Liver (tissue), 9 donors: ENCODE data around the gene METTL17. TPM values are rescaled to one million over a fixed set of nuclear protein-coding genes. Genes with fewer than 3 reads are reported as not detected.

Experiments used
- DNase-seq: peaks from one replicate; pipeline ENCODE4 v3.0.0-alpha.2; 2017; ENCODE audit warnings: low spot score
- H3K27ac ChIP-seq, 2 donors: one replicate each; pipeline ENCODE4 v1.7.0; 2013; ENCODE audit warnings: inconsistent platforms in 2 of 2, low read length in 2 of 2, control low read depth in 1 of 2, low read depth in 1 of 2, mild to moderate bottlenecking in 1 of 2
- H3K27me3 ChIP-seq, 4 donors: one replicate each; pipeline versions ENCODE4 v1.6.1 to v1.7.0; 2013; ENCODE audit warnings: low read length in 3 of 4, inconsistent platforms in 1 of 4, mild to moderate bottlenecking in 1 of 4, moderate library complexity in 1 of 4; ENCODE audit not compliant: control insufficient read depth in 4 of 4, insufficient read depth in 4 of 4
- H3K36me3 ChIP-seq, 4 donors: one replicate each; pipeline versions ENCODE4 v1.6.1 to v1.7.0; 2013; ENCODE audit warnings: low read length in 3 of 4, mild to moderate bottlenecking in 3 of 4, low read depth in 1 of 4, moderate library complexity in 1 of 4; ENCODE audit not compliant: control insufficient read depth in 4 of 4, insufficient read depth in 3 of 4
- H3K4me1 ChIP-seq, 4 donors: one replicate each; pipeline versions ENCODE4 v1.6.1 to v1.7.0; 2013; ENCODE audit warnings: low read length in 3 of 4, mild to moderate bottlenecking in 3 of 4, moderate library complexity in 1 of 4; ENCODE audit not compliant: control insufficient read depth in 4 of 4, insufficient read depth in 4 of 4
- H3K4me3 ChIP-seq, 3 donors: one replicate each; pipeline versions ENCODE4 v1.6.1 to v1.7.0; 2013; ENCODE audit warnings: low read length in 3 of 3, control low read depth in 1 of 3, low read depth in 1 of 3, mild to moderate bottlenecking in 1 of 3
- H3K9ac ChIP-seq, 2 donors: one replicate each; pipeline ENCODE4 v1.7.0; 2013; ENCODE audit warnings: low read length in 2 of 2, mild to moderate bottlenecking in 2 of 2, moderate library complexity in 2 of 2, control low read depth in 1 of 2, low read depth in 1 of 2
- H3K9me3 ChIP-seq, 4 donors: one replicate each; pipeline versions ENCODE4 v1.6.1 to v1.7.0; 2013; ENCODE audit warnings: low read length in 3 of 4; ENCODE audit not compliant: control insufficient read depth in 4 of 4
- ATF3 ChIP-seq: IDR thresholded peaks from 2 replicates; pipeline ENCODE4 v1.6.1; 2016; ENCODE audit warnings: antibody characterized with exemption
- EGR1 ChIP-seq, 2 donors: IDR thresholded peaks; 2 replicates each; pipeline ENCODE4 v1.6.1; 2016 to 2018; ENCODE audit warnings: antibody characterized with exemption in 2 of 2, low read depth in 2 of 2
- FOXA1 ChIP-seq: IDR thresholded peaks from 2 replicates; pipeline ENCODE4 v1.6.1; 2016; ENCODE audit warnings: antibody characterized with exemption
- FOXA2 ChIP-seq: IDR thresholded peaks from 2 replicates; pipeline ENCODE4 v1.6.1; 2016; ENCODE audit warnings: antibody characterized with exemption
- GABPA ChIP-seq, 2 donors: IDR thresholded peaks in 1 of 2; conservative IDR thresholded peaks in 1 of 2; 2 replicates each; pipeline ENCODE4 v1.6.1; 2016; ENCODE audit warnings: antibody characterized with exemption in 2 of 2, mild to moderate bottlenecking in 1 of 2, moderate library complexity in 1 of 2
- HNF4A ChIP-seq, 2 donors: conservative IDR thresholded peaks; 2 replicates each; pipeline ENCODE4 v1.6.1; 2016; ENCODE audit warnings: antibody characterized with exemption in 2 of 2, mild to moderate bottlenecking in 2 of 2
- HNF4G ChIP-seq: IDR thresholded peaks from 2 replicates; pipeline ENCODE4 v1.6.1; 2016; ENCODE audit warnings: antibody characterized with exemption
- JUND ChIP-seq, 2 donors: IDR thresholded peaks; 2 replicates each; pipeline ENCODE4 v1.6.1; 2016; ENCODE audit warnings: antibody characterized with exemption in 2 of 2
- NR2F2 ChIP-seq: IDR thresholded peaks from 2 replicates; pipeline ENCODE4 v1.6.1; 2016; ENCODE audit warnings: antibody characterized with exemption
- RAD21 ChIP-seq, 2 donors: IDR thresholded peaks; 2 replicates each; pipeline ENCODE4 v1.6.1; 2016; ENCODE audit warnings: antibody characterized with exemption in 2 of 2, mild to moderate bottlenecking in 2 of 2
- REST ChIP-seq: IDR thresholded peaks from 2 replicates; pipeline ENCODE4 v1.6.1; 2016; ENCODE audit warnings: antibody characterized with exemption, mild to moderate bottlenecking
- RXRA ChIP-seq, 2 donors: IDR thresholded peaks; 2 replicates each; pipeline ENCODE4 v1.6.1; 2017 to 2018; ENCODE audit warnings: antibody characterized with exemption in 2 of 2, mild to moderate bottlenecking in 1 of 2
- SP1 ChIP-seq: IDR thresholded peaks from 2 replicates; pipeline ENCODE4 v1.6.1; 2018; ENCODE audit warnings: antibody characterized with exemption, mild to moderate bottlenecking
- TAF1 ChIP-seq: conservative IDR thresholded peaks from 2 replicates; pipeline ENCODE4 v1.6.1; 2016; ENCODE audit warnings: antibody characterized with exemption, mild to moderate bottlenecking
- YY1 ChIP-seq: IDR thresholded peaks from 2 replicates; pipeline ENCODE4 v1.6.1; 2016; ENCODE audit warnings: antibody characterized with exemption, mild to moderate bottlenecking
- WGBS: extraction: QIAGEN DNeasy Blood & Tissue Kit; methylation state at CpG from one replicate; pipeline ENCODE4 v1.1.7; 2013; 5-methylcytosine and 5-hydroxymethylcytosine counted together
- polyA plus RNA-seq, 2 donors: library from polyadenylated mRNA; stranded (reverse) in 1 of 2; unstranded in 1 of 2; fragments of 200-250 nt in 1 of 2; fragments of >200 nt in 1 of 2; fragmentation: Nextera tagmentation in 1 of 2; extraction: Ambion mirVana in 1 of 2; gene quantifications; one replicate each; pipeline versions ENCODE4 v1.2.1 to v1.2.3, GENCODE V29; 2013 to 2015
- total RNA-seq, 2 donors: library from RNA; depleted of rRNA; stranded (reverse); fragments of >200 nt; gene quantifications; one replicate each; pipeline ENCODE4 v1.2.3, GENCODE V29; 2014
- TF ChIP-seq, protein P1 (sequence below): IDR thresholded peaks from 2 replicates; pipeline ENCODE4 v1.6.1; 2016; ENCODE audit warnings: antibody characterized with exemption
- TF ChIP-seq, protein P2 (sequence below): fragments of 150-350 bp; IDR thresholded peaks from 2 replicates; pipeline ENCODE4 v1.5.1; 2017; ENCODE audit warnings: improper control_type of control experiment, low read depth, low read length; ENCODE audit not compliant: missing input control
- TF ChIP-seq, protein P3 (sequence below): IDR thresholded peaks from 2 replicates; pipeline ENCODE4 v1.6.1; 2016; ENCODE audit warnings: antibody characterized with exemption
- donor health status: healthy.
- donor health status: healthy.
- donor health status: healthy.
- donor health status: healthy.
- donor health status: healthy.

Gene METTL17
- total and polyA plus RNA-seq, 4 donors = 31.0 to 64.8 (median 47.3) TPM

DNA sequence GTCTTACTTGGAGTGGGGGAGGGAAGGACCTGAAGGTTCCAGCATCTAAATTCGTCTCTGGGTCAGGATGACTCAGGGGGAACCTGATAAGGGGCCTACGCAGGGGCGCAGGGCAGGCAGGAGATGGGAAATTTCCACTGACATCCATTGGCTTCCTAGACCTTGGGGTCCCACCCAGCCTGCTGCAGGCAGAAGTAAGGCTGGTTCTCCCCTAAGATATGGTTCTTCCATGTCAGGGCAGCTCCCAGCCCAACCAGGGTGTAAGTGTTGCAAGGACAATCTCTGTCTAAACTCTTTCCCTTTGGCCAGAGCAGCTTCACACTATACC, 37.2 kb downstream of the METTL17 start:
- H3K9ac ChIP-seq = no peak overlapping the region
- 72% methylated on average over 3 of the region's 3 CpGs for WGBS
- H3K27me3 ChIP-seq = no peaks in the 10 kb centered on the region
- no peaks in the 10 kb centered on the region for H3K9me3 ChIP-seq
- H3K4me3 ChIP-seq = no peak overlapping the region
- peak overlapping the region in 1 of 2 donors; percentile 87 for H3K27ac ChIP-seq
- H3K36me3 ChIP-seq = peaks cover 0 to 18% (median 4%) of the 10 kb centered on the region in 4 donors
- no peak for DNase-seq
- TF ChIP-seq GABPA (IDR thresholded peaks at IDR 0.05 in 1 of 2, conservative IDR thresholded peaks at IDR 0.05 in 1 of 2) (no peak), NR2F2 (no peak), FOXA1 (no peak), JUND (IDR thresholded peaks at IDR 0.05) (no peak), FOXA2 (no peak), SP1 (no peak), ATF3 (no peak), TAF1 (no peak), YY1 (no peak)
- TF ChIP-seq, protein P1, sequence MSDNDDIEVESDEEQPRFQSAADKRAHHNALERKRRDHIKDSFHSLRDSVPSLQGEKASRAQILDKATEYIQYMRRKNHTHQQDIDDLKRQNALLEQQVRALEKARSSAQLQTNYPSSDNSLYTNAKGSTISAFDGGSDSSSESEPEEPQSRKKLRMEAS = no peak
- TF ChIP-seq, protein P2, sequence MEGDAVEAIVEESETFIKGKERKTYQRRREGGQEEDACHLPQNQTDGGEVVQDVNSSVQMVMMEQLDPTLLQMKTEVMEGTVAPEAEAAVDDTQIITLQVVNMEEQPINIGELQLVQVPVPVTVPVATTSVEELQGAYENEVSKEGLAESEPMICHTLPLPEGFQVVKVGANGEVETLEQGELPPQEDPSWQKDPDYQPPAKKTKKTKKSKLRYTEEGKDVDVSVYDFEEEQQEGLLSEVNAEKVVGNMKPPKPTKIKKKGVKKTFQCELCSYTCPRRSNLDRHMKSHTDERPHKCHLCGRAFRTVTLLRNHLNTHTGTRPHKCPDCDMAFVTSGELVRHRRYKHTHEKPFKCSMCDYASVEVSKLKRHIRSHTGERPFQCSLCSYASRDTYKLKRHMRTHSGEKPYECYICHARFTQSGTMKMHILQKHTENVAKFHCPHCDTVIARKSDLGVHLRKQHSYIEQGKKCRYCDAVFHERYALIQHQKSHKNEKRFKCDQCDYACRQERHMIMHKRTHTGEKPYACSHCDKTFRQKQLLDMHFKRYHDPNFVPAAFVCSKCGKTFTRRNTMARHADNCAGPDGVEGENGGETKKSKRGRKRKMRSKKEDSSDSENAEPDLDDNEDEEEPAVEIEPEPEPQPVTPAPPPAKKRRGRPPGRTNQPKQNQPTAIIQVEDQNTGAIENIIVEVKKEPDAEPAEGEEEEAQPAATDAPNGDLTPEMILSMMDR = no peak
- peaks cover 3 to 36% (median 27%) of the 10 kb centered on the region in 4 donors for H3K4me1 ChIP-seq

DNA sequence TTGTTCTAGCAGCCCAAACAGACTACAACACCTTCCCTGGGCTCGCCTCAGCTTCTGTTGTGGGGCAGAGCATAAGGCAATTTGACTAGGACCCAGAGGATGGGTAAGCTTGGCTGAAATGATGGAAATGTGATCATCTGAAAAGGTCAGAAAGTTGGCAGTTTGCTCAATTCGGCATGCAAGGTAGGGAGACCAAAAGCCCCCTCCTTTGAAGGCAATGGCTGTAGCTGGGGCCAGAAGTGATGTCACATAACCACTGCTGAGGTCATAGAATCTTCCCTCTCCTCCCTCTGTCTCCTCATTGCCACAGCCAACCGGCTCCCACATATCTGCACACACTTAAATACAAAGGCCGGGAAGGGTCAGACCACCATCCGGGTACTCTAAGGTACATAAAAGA, 40.1 kb downstream of the METTL17 start, which contains the start of gene TPPP2:
TSS of gene TPPP2 (plus strand) at position 301 of the 400 bp plus-strand sequence. CDS start 365 bp downstream, outside the sequence.
- 95% methylated on average over 5 of the region's 5 CpGs for WGBS
- DNase-seq = no peak
- no peaks in the 10 kb centered on the region for H3K27me3 ChIP-seq
- TF ChIP-seq TAF1 = no peak
- no peak for TF ChIP-seq FOXA1
- no peak for TF ChIP-seq NR2F2
- TF ChIP-seq RXRA (IDR thresholded peaks at IDR 0.05) = no peak
- no peak for TF ChIP-seq FOXA2
- no peaks in the 10 kb centered on the region for H3K9me3 ChIP-seq
- peaks cover 3 to 10% (median 6%) of the 10 kb centered on the region in 4 donors for H3K4me1 ChIP-seq
- no peak within 1 kb of the TSS for H3K4me3 ChIP-seq
- peaks cover 0 to 14% (median 3%) of the 10 kb centered on the region in 4 donors for H3K36me3 ChIP-seq
- no peak within 1 kb of the TSS for H3K9ac ChIP-seq
- H3K27ac ChIP-seq = no peak within 1 kb of the TSS

DNA sequence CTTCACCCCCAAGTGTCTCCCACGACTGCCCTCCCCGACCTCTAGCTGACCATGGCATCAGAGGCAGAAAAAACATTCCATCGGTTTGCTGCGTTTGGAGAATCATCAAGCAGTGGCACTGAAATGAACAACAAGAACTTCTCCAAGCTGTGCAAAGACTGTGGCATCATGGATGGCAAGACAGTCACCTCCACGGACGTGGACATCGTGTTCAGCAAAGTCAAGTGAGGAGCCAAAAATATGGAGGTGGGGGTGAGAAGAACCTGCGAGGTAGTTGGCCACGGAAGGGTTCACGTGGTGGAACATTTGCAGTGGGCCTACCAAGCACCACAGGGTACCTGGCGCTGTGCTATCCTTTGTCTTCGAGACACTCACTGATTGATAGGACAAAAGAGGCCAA, 40.8 kb downstream of the METTL17 start:
- no peak overlapping the region for H3K4me3 ChIP-seq
- no peak overlapping the region for H3K27ac ChIP-seq
- peaks cover 3 to 7% (median 4%) of the 10 kb centered on the region in 4 donors for H3K4me1 ChIP-seq
- 92% methylated on average over 12 of the region's 12 CpGs for WGBS
- no peak overlapping the region for H3K9ac ChIP-seq
- H3K27me3 ChIP-seq = no peaks in the 10 kb centered on the region
- no peak for DNase-seq
- H3K9me3 ChIP-seq = no peaks in the 10 kb centered on the region
- H3K36me3 ChIP-seq = peaks cover 0 to 14% (median 3%) of the 10 kb centered on the region in 4 donors
- TF ChIP-seq TAF1 (no peak), YY1 (no peak), EGR1 (IDR thresholded peaks at IDR 0.05; ENCODE audit: low read depth in 2 of 2) (no peak), HNF4G (no peak), HNF4A (conservative IDR thresholded peaks at IDR 0.05) (no peak), JUND (IDR thresholded peaks at IDR 0.05) (no peak), RAD21 (IDR thresholded peaks at IDR 0.05) (no peak), RXRA (IDR thresholded peaks at IDR 0.05) (no peak), FOXA1 (no peak), REST (no peak), SP1 (no peak), NR2F2 (no peak), FOXA2 (no peak), GABPA (IDR thresholded peaks at IDR 0.05 in 1 of 2, conservative IDR thresholded peaks at IDR 0.05 in 1 of 2) (no peak), ATF3 (no peak)
- TF ChIP-seq, protein P1 = no peak
- TF ChIP-seq, protein P3, sequence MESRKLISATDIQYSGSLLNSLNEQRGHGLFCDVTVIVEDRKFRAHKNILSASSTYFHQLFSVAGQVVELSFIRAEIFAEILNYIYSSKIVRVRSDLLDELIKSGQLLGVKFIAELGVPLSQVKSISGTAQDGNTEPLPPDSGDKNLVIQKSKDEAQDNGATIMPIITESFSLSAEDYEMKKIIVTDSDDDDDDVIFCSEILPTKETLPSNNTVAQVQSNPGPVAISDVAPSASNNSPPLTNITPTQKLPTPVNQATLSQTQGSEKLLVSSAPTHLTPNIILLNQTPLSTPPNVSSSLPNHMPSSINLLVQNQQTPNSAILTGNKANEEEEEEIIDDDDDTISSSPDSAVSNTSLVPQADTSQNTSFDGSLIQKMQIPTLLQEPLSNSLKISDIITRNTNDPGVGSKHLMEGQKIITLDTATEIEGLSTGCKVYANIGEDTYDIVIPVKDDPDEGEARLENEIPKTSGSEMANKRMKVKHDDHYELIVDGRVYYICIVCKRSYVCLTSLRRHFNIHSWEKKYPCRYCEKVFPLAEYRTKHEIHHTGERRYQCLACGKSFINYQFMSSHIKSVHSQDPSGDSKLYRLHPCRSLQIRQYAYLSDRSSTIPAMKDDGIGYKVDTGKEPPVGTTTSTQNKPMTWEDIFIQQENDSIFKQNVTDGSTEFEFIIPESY = no peak
